Left cardiac atrium (tissue), 4 donors: ENCODE data around the gene IL19. TPM values are rescaled to one million over a fixed set of nuclear protein-coding genes. Genes with fewer than 3 reads are reported as not detected.

Source experiments
- ATAC-seq, 2 donors: fragments of 200-7000 bp; cut with Tn5 transposase; one replicate each; pipeline ENCODE4 v1.9.1; 2020; ENCODE audit warnings: mild to moderate bottlenecking in 2 of 2, moderate library complexity in 2 of 2
- DNase-seq: peaks from one replicate; pipeline ENCODE4 v3.0.0-alpha.2; 2020
- intact Hi-C, 2 donors: fragments of 100-400 bp; cut with DNase I; formaldehyde crosslinking; loops; one replicate each; pipeline versions ENCODE4 v1.14.1 to v1.15.1; 2022 to 2023
- total RNA-seq, 2 donors: library from RNA; stranded (reverse); fragmentation: NEBNext Ultra II Directional; extraction: Animal tissue kit (Norgen Biotek cat#: 25700); gene quantifications; one replicate each; pipeline ENCODE4 v1.2.1, GENCODE V29; 2021
- donor health status: DM: no; HTN: yes; CAD: no.
- donor health status: DM: no; HTN: yes; CAD: no; lungs with severe emphysema.
- donor health status: DM: yes; HTN: yes; CAD: no.
- donor health status: Dilated cardiomyopathy.

IL19 gene
- total RNA-seq, 2 donors from 2014 or later, result not detected

GRCh38 chr1:206812471-206812870, 41.9 kb downstream of the IL19 start:
- DNase-seq (no peak), ATAC-seq (no peak)
- intact Hi-C loops, result loop anchor here in 1 of 2 donors (5.0 kb wide), 1 partner anchor 100 kb away; no protein-coding TSS in a partner anchor

GRCh38 chr1:206814716-206815341, 44.3 kb downstream of the IL19 start:
- peak in 1 of 2 donors; percentile 25 for ATAC-seq
- DNase-seq, result no peak
- intact Hi-C loops, result loop anchor here in 1 of 2 donors (5.0 kb wide), 1 partner anchor 97 kb away; no protein-coding TSS in a partner anchor

- ATAC-seq (peak; percentile 30 to 65), DNase-seq (no peak)
- intact Hi-C loops, result no loop called here
Measured at GRCh38 chr1:206816390-206817287, 46.1 kb downstream of the IL19 start.

- no peak for ATAC-seq
- no peak for DNase-seq
- intact Hi-C loops, result no loop called here
Measured at GRCh38 chr1:206821493-206821892, 50.9 kb downstream of the IL19 start.

GRCh38 chr1:206823727-206824126, 53.2 kb downstream of the IL19 start:
- ATAC-seq, result no peak
- intact Hi-C loops, result no loop called here
- no peak for DNase-seq

GRCh38 chr1:206824331-206824730, 53.8 kb downstream of the IL19 start:
- ATAC-seq (peak in 1 of 2 donors; percentile 19), DNase-seq (no peak)
- intact Hi-C loops, result no loop called here

GRCh38 chr1:206826394-206826793, 55.8 kb downstream of the IL19 start:
- ATAC-seq, result no peak
- intact Hi-C loops, result no loop called here
- DNase-seq, result no peak

GRCh38 chr1:206828061-206828460, 57.5 kb downstream of the IL19 start:
- intact Hi-C loops, result no loop called here
- ATAC-seq (no peak), DNase-seq (no peak)

GRCh38 chr1:206828765-206829164, 58.2 kb downstream of the IL19 start:
- no peak for ATAC-seq
- intact Hi-C loops, result no loop called here

GRCh38 chr1:206829282-206829681, 58.7 kb downstream of the IL19 start:
- ATAC-seq (no peak), DNase-seq (no peak)
- intact Hi-C loops, result no loop called here

More at GRCh38 chr1:206828765-206829164, 58.2 kb downstream of the IL19 start:
- DNase-seq, result no peak

- intact Hi-C loops, result no loop called here
- no peak for DNase-seq
- ATAC-seq, result no peak
Measured at GRCh38 chr1:206829875-206830274, 59.3 kb downstream of the IL19 start.

- no peak for ATAC-seq
- intact Hi-C loops, result no loop called here
- no peak for DNase-seq
Measured at GRCh38 chr1:206831650-206832049, 61.1 kb downstream of the IL19 start.

GRCh38 chr1:206832352-206832880, 61.8 kb downstream of the IL19 start:
- intact Hi-C loops, result no loop called here
- no peak for DNase-seq
- ATAC-seq, result no peak

GRCh38 chr1:206833106-206833680, 62.6 kb downstream of the IL19 start:
- no peak for DNase-seq
- intact Hi-C loops, result no loop called here
- no peak for ATAC-seq

GRCh38 chr1:206833801-206834200, 63.2 kb downstream of the IL19 start:
- ATAC-seq (no peak), DNase-seq (no peak)
- intact Hi-C loops, result no loop called here

GRCh38 chr1:206834217-206834616, 63.6 kb downstream of the IL19 start:
- ATAC-seq, result no peak
- DNase-seq, result no peak
- intact Hi-C loops, result no loop called here

GRCh38 chr1:206834711-206835110, 64.1 kb downstream of the IL19 start:
- intact Hi-C loops, result no loop called here
- peak; percentile 35 for DNase-seq
- peak in 1 of 2 donors; percentile 85 for ATAC-seq

GRCh38 chr1:206835186-206835585, 64.6 kb downstream of the IL19 start:
- DNase-seq (no peak), ATAC-seq (peak in 1 of 2 donors; percentile 12)
- intact Hi-C loops, result no loop called here

- no peak for DNase-seq
- intact Hi-C loops, result no loop called here
- no peak for ATAC-seq
Measured at GRCh38 chr1:206836111-206836510, 65.5 kb downstream of the IL19 start.
